Measurements from ENCODE around the gene TNFRSF8.

DNA sequence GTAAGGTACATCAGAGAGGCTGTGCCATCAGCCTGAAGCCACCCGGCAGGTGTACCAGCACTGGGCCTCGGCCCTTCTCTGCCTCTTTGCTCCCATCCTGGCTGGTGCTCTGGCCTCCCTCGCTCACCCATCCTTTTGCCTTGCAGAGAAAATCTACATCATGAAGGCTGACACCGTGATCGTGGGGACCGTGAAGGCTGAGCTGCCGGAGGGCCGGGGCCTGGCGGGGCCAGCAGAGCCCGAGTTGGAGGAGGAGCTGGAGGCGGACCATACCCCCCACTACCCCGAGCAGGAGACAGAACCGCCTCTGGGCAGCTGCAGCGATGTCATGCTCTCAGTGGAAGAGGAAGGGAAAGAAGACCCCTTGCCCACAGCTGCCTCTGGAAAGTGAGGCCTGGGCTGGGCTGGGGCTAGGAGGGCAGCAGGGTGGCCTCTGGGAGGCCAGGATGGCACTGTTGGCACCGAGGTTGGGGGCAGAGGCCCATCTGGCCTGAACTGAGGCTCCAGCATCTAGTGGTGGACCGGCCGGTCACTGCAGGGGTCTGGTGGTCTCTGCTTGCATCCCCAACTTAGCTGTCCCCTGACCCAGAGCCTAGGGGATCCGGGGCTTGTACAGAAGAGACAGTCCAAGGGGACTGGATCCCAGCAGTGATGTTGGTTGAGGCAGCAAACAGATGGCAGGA, 79.2 kb downstream of the TNFRSF8 start:
- TF ChIP-seq POLR2AphosphoS5 (IDR thresholded peaks at IDR 0.05; ENCODE audit: low read depth, low read length) (no peak), TAF1 (IDR thresholded peaks at IDR 0.05; ENCODE audit: borderline replicate concordance, insufficient read depth, low read length) (no peak)
